Body of pancreas (tissue), 4 donors: Measurements from ENCODE around the gene MAP7D2.

ENCODE experiments used
- CTCF ChIP-seq, 7 experiments: fragments of 450-650 bp in 4 of 7; fragments of 200-600 bp in 3 of 7; sonication (generic) in 3 of 7; IDR thresholded peaks; one replicate each; pipeline ENCODE4 v1.5.1; 2016 to 2019; ENCODE audit warnings: antibody characterized with exemption in 7 of 7
- POLR2A ChIP-seq, 3 donors: fragments of 450-650 bp; IDR thresholded peaks; one replicate each; pipeline ENCODE4 v1.6.1; 2016; ENCODE audit warnings: antibody characterized with exemption in 3 of 3, mild to moderate bottlenecking in 2 of 3

- no peak for TF ChIP-seq CTCF (IDR thresholded peaks at IDR 0.05)
- no peak for TF ChIP-seq POLR2A (IDR thresholded peaks at IDR 0.05)
These were observed 35.0 kb upstream of the MAP7D2 start for GRCh38 chrX:20151689-20152088.
